Thyroid gland (tissue), 4 donors: ENCODE results near the gene ARHGEF11.

Source experiments
- POLR2A ChIP-seq, 2 donors: fragments of 450-650 bp; IDR thresholded peaks; one replicate each; pipeline ENCODE4 v1.6.1; 2017; ENCODE audit warnings: antibody characterized with exemption in 2 of 2, mild to moderate bottlenecking in 2 of 2, moderate library complexity in 1 of 2
- TF ChIP-seq, protein P1 (sequence below), 6 experiments: fragments of 200-600 bp in 3 of 6; fragments of 450-650 bp in 3 of 6; sonication (generic) in 3 of 6; IDR thresholded peaks; one replicate each; pipeline ENCODE4 v1.5.1; 2016 to 2019; ENCODE audit warnings: antibody characterized with exemption in 6 of 6, mild to moderate bottlenecking in 2 of 6, inconsistent platforms in 1 of 6, moderate library complexity in 1 of 6

DNA sequence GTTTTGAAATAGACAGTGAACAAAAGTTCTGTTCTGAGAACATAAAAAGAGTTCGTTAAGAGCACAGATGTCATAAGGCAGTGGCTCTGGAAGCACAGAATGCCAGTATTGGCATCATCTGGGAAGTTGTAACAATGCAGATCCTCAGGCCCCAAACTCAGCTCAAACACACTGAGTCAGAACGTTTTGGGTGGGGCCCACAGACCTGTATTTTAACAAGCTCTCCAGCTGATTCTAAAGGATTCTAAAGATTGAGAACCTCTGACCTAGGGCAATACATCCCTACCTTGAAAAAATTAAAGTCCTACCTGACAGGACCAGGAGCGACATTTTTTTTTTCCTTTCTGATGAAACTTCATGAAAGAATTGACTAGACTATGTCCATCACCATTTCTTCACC is 13.2 kb downstream of the ARHGEF11 start:
- TF ChIP-seq POLR2A (IDR thresholded peaks at IDR 0.05): no peak
- TF ChIP-seq, protein P1, sequence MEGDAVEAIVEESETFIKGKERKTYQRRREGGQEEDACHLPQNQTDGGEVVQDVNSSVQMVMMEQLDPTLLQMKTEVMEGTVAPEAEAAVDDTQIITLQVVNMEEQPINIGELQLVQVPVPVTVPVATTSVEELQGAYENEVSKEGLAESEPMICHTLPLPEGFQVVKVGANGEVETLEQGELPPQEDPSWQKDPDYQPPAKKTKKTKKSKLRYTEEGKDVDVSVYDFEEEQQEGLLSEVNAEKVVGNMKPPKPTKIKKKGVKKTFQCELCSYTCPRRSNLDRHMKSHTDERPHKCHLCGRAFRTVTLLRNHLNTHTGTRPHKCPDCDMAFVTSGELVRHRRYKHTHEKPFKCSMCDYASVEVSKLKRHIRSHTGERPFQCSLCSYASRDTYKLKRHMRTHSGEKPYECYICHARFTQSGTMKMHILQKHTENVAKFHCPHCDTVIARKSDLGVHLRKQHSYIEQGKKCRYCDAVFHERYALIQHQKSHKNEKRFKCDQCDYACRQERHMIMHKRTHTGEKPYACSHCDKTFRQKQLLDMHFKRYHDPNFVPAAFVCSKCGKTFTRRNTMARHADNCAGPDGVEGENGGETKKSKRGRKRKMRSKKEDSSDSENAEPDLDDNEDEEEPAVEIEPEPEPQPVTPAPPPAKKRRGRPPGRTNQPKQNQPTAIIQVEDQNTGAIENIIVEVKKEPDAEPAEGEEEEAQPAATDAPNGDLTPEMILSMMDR (IDR thresholded peaks at IDR 0.05): no peak
